Neural progenitor cell (in vitro differentiated cells): ENCODE measurements around the gene RHOG. TPM values are rescaled to one million over a fixed set of nuclear protein-coding genes. Genes with fewer than 3 reads are reported as not detected.
A peak's percentile ranks its signal among the peaks of the same experiment; 100 is the strongest.

Experiments used
- DNase-seq: peaks from one replicate; pipeline ENCODE4 v3.0.0-alpha.2; 2016; ENCODE audit warnings: low spot score
- H2AFZ ChIP-seq: fragments of 200-600 bp; sonication (generic); replicated peaks from 2 replicates; pipeline ENCODE4 v1.6.1; 2016; ENCODE audit warnings: antibody characterized with exemption
- H3F3A ChIP-seq: fragments of 200-600 bp; sonication (generic); 2 replicates; pipeline ENCODE4 v1.6.1; 2016; ENCODE audit warnings: antibody characterized with exemption, low read depth
- H3K27ac ChIP-seq: fragments of 200-600 bp; sonication (generic); 2 replicates; pipeline ENCODE4 v1.5.1; 2016; ENCODE audit warnings: mild to moderate bottlenecking
- H3K27me3 ChIP-seq: fragments of 200-600 bp; sonication (generic); 2 replicates; pipeline ENCODE4 v1.6.1; 2016; ENCODE audit warnings: mild to moderate bottlenecking, moderate library complexity
- H3K36me3 ChIP-seq: fragments of 200-600 bp; sonication (generic); 2 replicates; pipeline ENCODE4 v1.5.1; 2016
- H3K4me1 ChIP-seq: fragments of 200-600 bp; sonication (generic); 2 replicates; pipeline ENCODE4 v1.6.1; 2016; ENCODE audit warnings: mixed run types
- H3K4me2 ChIP-seq: fragments of 200-600 bp; sonication (generic); 2 replicates; pipeline ENCODE4 v1.6.1; 2016
- H3K4me3 ChIP-seq: fragments of 200-600 bp; sonication (generic); 2 replicates; pipeline ENCODE4 v1.5.1; 2016
- H3K79me2 ChIP-seq: fragments of 200-600 bp; sonication (generic); 2 replicates; pipeline ENCODE4 v1.6.1; 2016; ENCODE audit warnings: low read depth
- H3K9ac ChIP-seq: fragments of 200-600 bp; sonication (generic); 2 replicates; pipeline ENCODE4 v1.6.1; 2016
- H3K9me3 ChIP-seq: fragments of 200-600 bp; sonication (generic); 2 replicates; pipeline ENCODE4 v1.5.1; 2016; ENCODE audit warnings: low read depth
- H4K20me1 ChIP-seq: fragments of 200-600 bp; sonication (generic); 2 replicates; pipeline ENCODE4 v1.6.1; 2016; ENCODE audit warnings: low read depth
- H3K27ac Mint-ChIP-seq: 3 replicates; pipeline ENCODE4 v1.8.0; 2021; ENCODE audit warnings: mixed read lengths
- H3K27me3 Mint-ChIP-seq: 2 replicates; pipeline ENCODE4 v1.8.0; 2022; ENCODE audit warnings: low read depth, mild to moderate bottlenecking, inconsistent platforms, moderate library complexity, mixed read lengths; ENCODE audit not compliant: insufficient read depth
- H3K36me3 Mint-ChIP-seq: 3 replicates; pipeline ENCODE4 v1.8.0; 2021; ENCODE audit warnings: mixed read lengths
- H3K4me1 Mint-ChIP-seq: 3 replicates; pipeline ENCODE4 v1.8.0; 2021; ENCODE audit warnings: mixed read lengths
- H3K4me3 Mint-ChIP-seq: 3 replicates; pipeline ENCODE4 v1.8.0; 2021; ENCODE audit warnings: mild to moderate bottlenecking, moderate library complexity, mixed read lengths
- H3K9me3 Mint-ChIP-seq: 3 replicates; pipeline ENCODE4 v1.8.0; 2020; ENCODE audit warnings: mixed read lengths
- EZH2 ChIP-seq: fragments of 200-600 bp; sonication (generic); IDR thresholded peaks from 2 replicates; pipeline ENCODE4 v1.6.1; 2017; ENCODE audit warnings: antibody characterized with exemption, mild to moderate bottlenecking, moderate library complexity
- EZH2phosphoT487 ChIP-seq: fragments of 200-600 bp; sonication (generic); IDR thresholded peaks from 2 replicates; pipeline ENCODE4 v1.6.1; 2017; ENCODE audit warnings: antibody characterized with exemption
- total RNA-seq: library from RNA; depleted of rRNA; stranded (reverse); fragments of >200 nt; gene quantifications from 2 replicates; pipeline ENCODE4 v1.2.3, GENCODE V29; 2015; ENCODE audit warnings: low replicate concordance
- TF ChIP-seq, protein P1 (sequence below): fragments of 200-600 bp; sonication (generic); IDR thresholded peaks from 2 replicates; pipeline ENCODE4 v1.5.1; 2017; ENCODE audit warnings: antibody characterized with exemption, mild to moderate bottlenecking

Gene RHOG
- total RNA-seq, 1 donor from 2014 or later, result 5.9 TPM

DNA sequence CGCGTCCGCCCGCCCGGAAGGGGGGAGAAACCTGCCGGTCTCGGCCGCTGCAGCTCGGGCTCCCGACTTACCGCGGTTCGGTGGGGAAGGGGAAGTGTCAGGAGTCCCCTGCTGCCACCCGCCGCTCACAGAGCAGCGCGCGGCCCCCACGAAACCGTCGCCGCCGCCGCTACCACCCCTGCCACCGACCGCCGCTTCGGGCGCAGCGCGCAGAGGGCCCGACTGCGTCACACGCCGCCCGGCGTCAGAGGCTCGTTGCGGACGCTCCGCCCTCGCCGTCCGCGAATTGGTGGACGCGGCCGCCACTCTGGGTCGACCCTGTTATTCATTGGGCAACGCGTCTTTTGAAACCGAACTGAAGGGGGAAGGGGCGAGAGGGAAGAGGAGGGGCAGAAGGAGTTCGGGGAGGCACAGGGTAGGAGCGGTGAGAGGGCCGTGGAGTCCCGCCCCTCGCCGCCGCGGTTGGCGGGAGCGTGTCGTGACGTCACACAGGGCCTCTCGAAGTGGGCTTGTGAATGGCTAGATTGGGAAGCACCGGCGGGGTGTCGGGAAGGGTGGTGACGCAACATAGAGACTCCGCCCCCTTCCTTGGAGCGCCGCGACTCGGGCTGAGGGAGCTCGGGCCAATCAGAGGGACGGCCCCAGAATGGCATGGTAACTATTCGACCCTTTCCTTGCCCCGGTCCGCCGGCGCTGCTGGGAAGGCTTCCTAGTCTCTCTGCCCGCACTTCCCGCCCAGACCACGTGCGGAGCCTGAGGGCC, 43.2 kb downstream of the RHOG start, which contains the start of gene NUP98:
TSS of gene NUP98 (minus strand) at position 226 of the 762 bp plus-strand sequence. CDS start 15,437 bp downstream, outside the sequence.
- peak within 1 kb of the TSS; percentile 54 for H2AFZ ChIP-seq
- peak within 1 kb of the TSS; percentile 86 for H3K4me3 ChIP-seq
- H3K36me3 ChIP-seq, result no peaks in the 10 kb centered on the region
- H3K27me3 Mint-ChIP-seq, result peaks cover 5% of the 10 kb centered on the region
- peak within 1 kb of the TSS; percentile 89 for H3K27ac ChIP-seq
- peak within 1 kb of the TSS; percentile 96 for H3K27ac Mint-ChIP-seq
- H3K36me3 Mint-ChIP-seq, result peaks cover 16% of the 10 kb centered on the region
- H3K9me3 ChIP-seq, result no peaks in the 10 kb centered on the region
- peak; percentile 100 for DNase-seq
- peak within 1 kb of the TSS; percentile 82 for H3K9ac ChIP-seq
- no peak for TF ChIP-seq EZH2
- TF ChIP-seq, protein P1, sequence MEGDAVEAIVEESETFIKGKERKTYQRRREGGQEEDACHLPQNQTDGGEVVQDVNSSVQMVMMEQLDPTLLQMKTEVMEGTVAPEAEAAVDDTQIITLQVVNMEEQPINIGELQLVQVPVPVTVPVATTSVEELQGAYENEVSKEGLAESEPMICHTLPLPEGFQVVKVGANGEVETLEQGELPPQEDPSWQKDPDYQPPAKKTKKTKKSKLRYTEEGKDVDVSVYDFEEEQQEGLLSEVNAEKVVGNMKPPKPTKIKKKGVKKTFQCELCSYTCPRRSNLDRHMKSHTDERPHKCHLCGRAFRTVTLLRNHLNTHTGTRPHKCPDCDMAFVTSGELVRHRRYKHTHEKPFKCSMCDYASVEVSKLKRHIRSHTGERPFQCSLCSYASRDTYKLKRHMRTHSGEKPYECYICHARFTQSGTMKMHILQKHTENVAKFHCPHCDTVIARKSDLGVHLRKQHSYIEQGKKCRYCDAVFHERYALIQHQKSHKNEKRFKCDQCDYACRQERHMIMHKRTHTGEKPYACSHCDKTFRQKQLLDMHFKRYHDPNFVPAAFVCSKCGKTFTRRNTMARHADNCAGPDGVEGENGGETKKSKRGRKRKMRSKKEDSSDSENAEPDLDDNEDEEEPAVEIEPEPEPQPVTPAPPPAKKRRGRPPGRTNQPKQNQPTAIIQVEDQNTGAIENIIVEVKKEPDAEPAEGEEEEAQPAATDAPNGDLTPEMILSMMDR, result peak; percentile 9
- no peaks in the 10 kb centered on the region for H3K9me3 Mint-ChIP-seq
- H3K4me3 Mint-ChIP-seq, result peak within 1 kb of the TSS; percentile 91
- H3K4me2 ChIP-seq, result peak within 1 kb of the TSS; percentile 89
- peaks cover 48% of the 10 kb centered on the region for H3K79me2 ChIP-seq
- peaks cover 9% of the 10 kb centered on the region for H3K4me1 ChIP-seq
- peaks cover 23% of the 10 kb centered on the region for H3K4me1 Mint-ChIP-seq
- H3K27me3 ChIP-seq, result no peaks in the 10 kb centered on the region
- H3F3A ChIP-seq, result peaks cover 19% of the 10 kb centered on the region
- peaks cover 38% of the 10 kb centered on the region for H4K20me1 ChIP-seq

DNA sequence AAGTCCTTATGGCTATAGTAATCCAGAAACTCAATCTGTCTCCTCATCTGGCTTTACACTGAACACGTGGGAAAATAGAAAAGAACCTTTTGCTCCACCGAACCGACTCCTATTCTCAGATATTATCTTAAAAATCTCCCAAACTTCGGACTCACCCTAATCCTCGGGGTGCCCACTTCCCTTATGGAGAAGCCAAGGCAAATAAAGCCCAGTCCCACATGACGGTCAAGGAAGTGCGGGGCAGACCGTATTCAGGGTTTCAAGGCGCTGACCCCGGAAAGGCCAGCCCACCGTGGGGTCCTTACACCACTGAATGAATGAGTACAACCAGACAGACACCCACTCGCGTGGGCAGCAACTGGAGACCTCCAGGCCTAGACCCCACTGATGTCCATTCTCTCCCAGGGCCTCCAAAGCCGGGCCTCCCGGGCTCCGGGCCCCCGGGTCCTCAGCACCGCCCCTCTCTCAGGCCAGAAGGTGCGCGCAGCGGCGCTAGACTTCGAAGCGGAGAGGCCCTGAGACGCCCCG, 43.9 kb downstream of the RHOG start:
- H3F3A ChIP-seq, result peaks cover 19% of the 10 kb centered on the region
- Mint-ChIP-seq H3K27ac (peak overlapping the region; percentile 95), H3K4me3 (peak overlapping the region; percentile 91), H3K36me3 (peaks cover 20% of the 10 kb centered on the region), H3K27me3 (peaks cover 5% of the 10 kb centered on the region), H3K4me1 (peaks cover 23% of the 10 kb centered on the region), H3K9me3 (no peaks in the 10 kb centered on the region)
- H3K36me3 ChIP-seq, result no peaks in the 10 kb centered on the region
- H3K4me1 ChIP-seq, result peaks cover 9% of the 10 kb centered on the region
- DNase-seq, result no peak
- peak overlapping the region; percentile 86 for H3K4me3 ChIP-seq
- peak overlapping the region; percentile 82 for H3K9ac ChIP-seq
- peak overlapping the region; percentile 89 for H3K4me2 ChIP-seq
- no peaks in the 10 kb centered on the region for H3K9me3 ChIP-seq
- peak overlapping the region; percentile 89 for H3K27ac ChIP-seq
- H3K79me2 ChIP-seq, result peaks cover 54% of the 10 kb centered on the region
- H2AFZ ChIP-seq, result no peak overlapping the region
- H4K20me1 ChIP-seq, result peaks cover 45% of the 10 kb centered on the region
- H3K27me3 ChIP-seq, result no peaks in the 10 kb centered on the region
- TF ChIP-seq, protein P1, result no peak
- no peak for TF ChIP-seq EZH2
- TF ChIP-seq EZH2phosphoT487, result no peak

DNA sequence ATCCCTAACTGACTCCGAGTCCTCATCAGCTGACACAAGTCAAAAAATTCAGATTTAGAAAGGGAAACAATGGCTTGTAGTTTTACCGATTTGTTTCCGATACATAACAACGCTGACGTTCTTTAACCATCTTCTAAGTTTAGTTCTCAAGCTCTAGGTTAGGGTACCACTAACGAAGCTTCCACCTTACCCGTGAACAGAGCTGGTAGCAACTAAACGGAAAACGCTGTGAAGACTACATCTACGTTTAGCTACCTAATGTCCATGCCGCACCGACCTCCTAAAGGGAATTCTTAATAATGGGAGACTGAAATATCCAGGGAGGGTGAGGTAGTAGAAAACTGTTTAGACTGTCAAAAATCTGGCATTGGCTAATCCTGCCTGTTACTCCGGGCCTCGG, 44.4 kb downstream of the RHOG start:
- Mint-ChIP-seq H3K27me3 (peaks cover 5% of the 10 kb centered on the region), H3K36me3 (peaks cover 20% of the 10 kb centered on the region), H3K27ac (peak overlapping the region; percentile 11), H3K9me3 (no peaks in the 10 kb centered on the region), H3K4me3 (peak overlapping the region; percentile 91), H3K4me1 (peaks cover 23% of the 10 kb centered on the region)
- Histone ChIP-seq H3K4me2 (peak overlapping the region; percentile 89), H2AFZ (no peak overlapping the region), H3K4me3 (peak overlapping the region; percentile 86), H3K27ac (no peak overlapping the region), H3F3A (peaks cover 19% of the 10 kb centered on the region), H3K79me2 (peaks cover 59% of the 10 kb centered on the region), H3K36me3 (no peaks in the 10 kb centered on the region), H4K20me1 (peaks cover 47% of the 10 kb centered on the region), H3K27me3 (no peaks in the 10 kb centered on the region), H3K9ac (peak overlapping the region; percentile 82), H3K4me1 (peaks cover 9% of the 10 kb centered on the region), H3K9me3 (no peaks in the 10 kb centered on the region)
- DNase-seq, result no peak
- TF ChIP-seq EZH2 (no peak), EZH2phosphoT487 (no peak)
- TF ChIP-seq, protein P1, result no peak
